H9 (cell line): ENCODE data around the gene PTK6. TPM values are rescaled to one million over a fixed set of nuclear protein-coding genes. Genes with fewer than 3 reads are reported as not detected.
A peak's percentile ranks its signal among the peaks of the same experiment; 100 is the strongest.

ENCODE experiments used
- DNase-seq: peaks from one replicate; pipeline ENCODE4 v3.0.0-alpha.2; 2017
- H2AFZ ChIP-seq: one replicate; pipeline ENCODE4 v1.6.1; 2013; ENCODE audit warnings: mild to moderate bottlenecking, low read length, control low read depth, moderate library complexity
- H2AK5ac ChIP-seq: 2 replicates; pipeline ENCODE4 v1.6.1; 2013; ENCODE audit warnings: low read length, control low read depth, mixed read lengths; ENCODE audit not compliant: insufficient read length
- H2BK120ac ChIP-seq: one replicate; pipeline ENCODE4 v1.6.1; 2013; ENCODE audit warnings: low read depth, mild to moderate bottlenecking, low read length, control low read depth, inconsistent platforms; ENCODE audit not compliant: poor library complexity, severe bottlenecking
- H2BK12ac ChIP-seq: 2 replicates; pipeline ENCODE4 v1.6.1; 2013; ENCODE audit warnings: low read length, control low read depth, mixed read lengths, low read depth; ENCODE audit not compliant: insufficient read length
- H2BK15ac ChIP-seq: 2 replicates; pipeline ENCODE4 v1.6.1; 2013; ENCODE audit warnings: low read depth, low read length, control low read depth
- H2BK20ac ChIP-seq: one replicate; pipeline ENCODE4 v1.6.1; 2013; ENCODE audit warnings: low read depth, mild to moderate bottlenecking, low read length, control low read depth, inconsistent platforms; ENCODE audit not compliant: poor library complexity, severe bottlenecking
- H2BK5ac ChIP-seq: 2 replicates; pipeline ENCODE4 v1.6.1; 2013; ENCODE audit warnings: low read length, control low read depth, mixed read lengths; ENCODE audit not compliant: insufficient read length
- H3K14ac ChIP-seq: 2 replicates; pipeline ENCODE4 v1.6.1; 2013; ENCODE audit warnings: low read length, control low read depth; ENCODE audit not compliant: insufficient read depth
- H3K18ac ChIP-seq: 2 replicates; pipeline ENCODE4 v1.6.1; 2013; ENCODE audit warnings: low read depth, mild to moderate bottlenecking, mixed read lengths, low read length, control low read depth; ENCODE audit not compliant: insufficient read length
- H3K23ac ChIP-seq: 2 replicates; pipeline ENCODE4 v1.6.1; 2013; ENCODE audit warnings: low read length, control low read depth, mixed read lengths, low read depth; ENCODE audit not compliant: insufficient read length
- H3K23me2 ChIP-seq: 2 replicates; pipeline ENCODE4 v1.6.1; 2013; ENCODE audit warnings: low read depth, mild to moderate bottlenecking, mixed read lengths, low read length, control low read depth; ENCODE audit not compliant: insufficient read length, poor library complexity, severe bottlenecking
- H3K27ac ChIP-seq: 2 replicates; pipeline ENCODE4 v1.5.1; 2013; ENCODE audit warnings: low read length, control low read depth, mixed read lengths, low read depth; ENCODE audit not compliant: insufficient read length
- H3K27me3 ChIP-seq: 2 replicates; pipeline ENCODE4 v1.6.1; 2013; ENCODE audit warnings: low read length, control low read depth, inconsistent platforms; ENCODE audit not compliant: insufficient read depth
- H3K4ac ChIP-seq: 2 replicates; pipeline ENCODE4 v1.6.1; 2013; ENCODE audit warnings: low read depth, mild to moderate bottlenecking, control low read depth, inconsistent platforms, low read length, moderate library complexity
- H3K4me1 ChIP-seq: 2 replicates; pipeline ENCODE4 v1.6.1; 2013; ENCODE audit warnings: low read length, control low read depth, inconsistent platforms; ENCODE audit not compliant: insufficient read depth
- H3K4me2 ChIP-seq: 2 replicates; pipeline ENCODE4 v1.6.1; 2013; ENCODE audit warnings: low read length, control low read depth, mixed read lengths; ENCODE audit not compliant: insufficient read length, insufficient read depth
- H3K56ac ChIP-seq: 2 replicates; pipeline ENCODE4 v1.6.1; 2013; ENCODE audit warnings: low read depth, mild to moderate bottlenecking, mixed read lengths, low read length, control low read depth; ENCODE audit not compliant: insufficient read length
- H3K79me1 ChIP-seq: 2 replicates; pipeline ENCODE4 v1.6.1; 2013; ENCODE audit warnings: low read depth, mild to moderate bottlenecking, moderate library complexity, low read length, control low read depth, inconsistent platforms; ENCODE audit not compliant: insufficient read depth, poor library complexity, severe bottlenecking
- H3K79me2 ChIP-seq: 2 replicates; pipeline ENCODE4 v1.6.1; 2013; ENCODE audit warnings: low read length, control low read depth, inconsistent platforms; ENCODE audit not compliant: insufficient read depth
- H3K9ac ChIP-seq: 2 replicates; pipeline ENCODE4 v1.6.1; 2013; ENCODE audit warnings: low read length, control low read depth, mixed read lengths; ENCODE audit not compliant: insufficient read length; ENCODE audit errors: extremely low read depth
- H3K9me3 ChIP-seq: one replicate; pipeline ENCODE4 v1.6.1; 2013; ENCODE audit warnings: low read depth, low read length, inconsistent platforms; ENCODE audit not compliant: control insufficient read depth
- H3T11ph ChIP-seq: one replicate; pipeline ENCODE4 v1.6.1; 2013; ENCODE audit warnings: mild to moderate bottlenecking, low read length, control low read depth, inconsistent platforms
- H4K20me1 ChIP-seq: one replicate; pipeline ENCODE4 v1.6.1; 2013; ENCODE audit not compliant: control insufficient read depth, insufficient read length, insufficient read depth
- H4K5ac ChIP-seq: 2 replicates; pipeline ENCODE4 v1.6.1; 2013; ENCODE audit warnings: low read depth, mild to moderate bottlenecking, mixed read lengths, low read length, control low read depth; ENCODE audit not compliant: insufficient read length
- H4K8ac ChIP-seq: replicated peaks from 2 replicates; pipeline ENCODE4 v1.6.1; 2013; ENCODE audit warnings: low read length, control low read depth, mixed read lengths, low read depth; ENCODE audit not compliant: insufficient read length
- H4K91ac ChIP-seq: 2 replicates; pipeline ENCODE4 v1.6.1; 2013; ENCODE audit warnings: low read depth, mild to moderate bottlenecking, moderate library complexity, mixed read lengths, low read length, control low read depth; ENCODE audit not compliant: insufficient read length
- H3K27ac Mint-ChIP-seq, 3 experiments: 2 replicates in 2 of 3; 3 replicates in 1 of 3; pipeline ENCODE4 v1.8.0; 2020 to 2021; ENCODE audit warnings: mixed read lengths in 3 of 3, mild to moderate bottlenecking in 1 of 3, moderate library complexity in 1 of 3
- H3K27me3 Mint-ChIP-seq: 2 replicates; pipeline ENCODE4 v1.8.0; 2021; ENCODE audit warnings: low read depth, mild to moderate bottlenecking, moderate library complexity, mixed read lengths
- H3K36me3 Mint-ChIP-seq, 3 experiments: 2 replicates in 2 of 3; 3 replicates in 1 of 3; pipeline ENCODE4 v1.8.0; 2020 to 2021; ENCODE audit warnings: low read depth in 3 of 3, mixed read lengths in 3 of 3; ENCODE audit not compliant: insufficient read depth in 1 of 3
- H3K4me1 Mint-ChIP-seq, 2 experiments: 2 replicates each; pipeline ENCODE4 v1.8.0; 2020; ENCODE audit warnings: mixed read lengths in 2 of 2
- H3K4me3 Mint-ChIP-seq, 2 experiments: 2 replicates in 1 of 2; 3 replicates in 1 of 2; pipeline ENCODE4 v1.8.0; 2020 to 2021; ENCODE audit warnings: mild to moderate bottlenecking in 2 of 2, mixed read lengths in 2 of 2, moderate library complexity in 1 of 2
- H3K9me3 Mint-ChIP-seq, 2 experiments: 2 replicates in 1 of 2; 3 replicates in 1 of 2; pipeline ENCODE4 v1.8.0; 2020; ENCODE audit warnings: mild to moderate bottlenecking in 2 of 2, mixed read lengths in 2 of 2, moderate library complexity in 1 of 2
- CTCF ChIP-seq: fragments of 200-600 bp; sonication (generic); conservative IDR thresholded peaks from 3 replicates; pipeline ENCODE4 v1.8.0; 2021; ENCODE audit warnings: antibody characterized with exemption, mild to moderate bottlenecking
- WGBS: extraction: QIAGEN DNeasy Blood & Tissue Kit; methylation state at CpG from one replicate; pipeline ENCODE4 v1.1.7; 2013; ENCODE audit warnings: missing lambda C conversion rate, low lambda C conversion rate, mixed read lengths; ENCODE audit not compliant: insufficient read length; ENCODE audit errors: extremely low coverage; 5-methylcytosine and 5-hydroxymethylcytosine counted together
- total RNA-seq: library from RNA; stranded (reverse); gene quantifications from 2 replicates; pipeline ENCODE4 v1.2.1, GENCODE V29; 2021

Gene PTK6
- total RNA-seq, 1 experiment from 2014 or later = 0.46 TPM

DNA sequence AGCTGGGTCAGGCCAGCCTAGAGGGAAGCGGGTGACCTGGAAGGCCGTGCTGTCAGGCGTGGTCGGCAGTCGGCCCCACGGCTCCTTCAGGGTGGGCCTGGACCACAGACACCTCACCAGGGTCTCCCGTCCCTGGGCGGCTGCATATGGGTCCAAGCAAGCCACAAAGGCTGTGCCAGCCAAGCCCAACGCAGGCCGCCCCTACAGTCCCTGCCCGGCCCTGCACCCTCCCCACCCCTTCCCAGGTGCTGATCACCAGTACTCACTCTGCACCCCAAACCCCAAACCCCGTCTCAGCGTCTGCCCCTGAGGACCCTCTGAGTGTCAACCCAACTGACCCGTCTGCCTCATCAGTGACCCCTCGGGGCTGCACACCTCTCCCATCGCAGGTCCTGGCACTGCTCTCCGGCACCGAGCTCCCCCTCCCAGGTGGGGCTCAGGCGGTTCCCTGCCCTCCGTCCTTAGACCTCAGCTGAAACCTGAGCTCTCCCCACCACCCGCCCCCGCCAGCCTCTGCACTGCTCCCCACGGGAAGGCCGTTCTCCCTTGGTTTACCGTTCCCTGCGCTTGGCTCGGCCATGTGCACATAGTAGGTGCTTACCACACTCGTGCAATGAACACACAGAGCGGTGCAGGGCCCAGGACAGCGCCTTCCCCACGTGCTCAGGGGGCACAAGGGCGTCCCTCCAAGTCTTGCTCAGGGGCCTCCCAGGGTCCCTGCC, 18.1 kb downstream of the PTK6 start:
- H4K20me1 ChIP-seq = no peaks in the 10 kb centered on the region
- peaks cover 2 to 25% of the 10 kb centered on the region in 2 experiments; a peak in 2 of 4 replicates for H3K4me1 Mint-ChIP-seq
- H3K36me3 Mint-ChIP-seq = peaks cover 16 to 50% (median 22%) of the 10 kb centered on the region in 3 experiments; a peak in 6 of 7 replicates
- no peak overlapping the region for H2BK20ac ChIP-seq
- H3K79me1 ChIP-seq = peaks cover 4% of the 10 kb centered on the region
- no CpG with 5 or more reads among the region's 32 CpGs for WGBS
- H3K4ac ChIP-seq = no peak overlapping the region
- H2AFZ ChIP-seq = no peak overlapping the region
- no peak overlapping the region for H2BK120ac ChIP-seq
- H3K4me3 Mint-ChIP-seq = peak overlapping the region; percentile 63 to 85
- no peaks in the 10 kb centered on the region for H3K27me3 ChIP-seq
- no peak overlapping the region for H2BK15ac ChIP-seq
- H4K5ac ChIP-seq = peak overlapping the region; percentile 64
- H2BK12ac ChIP-seq = no peak overlapping the region
- no peak overlapping the region for H2AK5ac ChIP-seq
- no peak overlapping the region for H3T11ph ChIP-seq
- H3K9me3 Mint-ChIP-seq = peaks cover 7 to 21% of the 10 kb centered on the region in 2 experiments; a peak in 4 of 5 replicates
- H3K23me2 ChIP-seq = peaks cover 10% of the 10 kb centered on the region
- peak; percentile 41 for DNase-seq
- H4K8ac ChIP-seq = no peak overlapping the region
- H3K9ac ChIP-seq = no peak overlapping the region
- H3K27ac Mint-ChIP-seq = no peak overlapping the region
- no peak overlapping the region for H2BK5ac ChIP-seq
- H3K27ac ChIP-seq = no peak overlapping the region
- no peak overlapping the region for H3K56ac ChIP-seq
- H3K27me3 Mint-ChIP-seq = peaks cover 19% of the 10 kb centered on the region
- H3K4me2 ChIP-seq = peak overlapping the region; percentile 72
- no peak overlapping the region for H3K23ac ChIP-seq
- TF ChIP-seq CTCF = peak; percentile 10; the same call in 1 of the 3 replicates
- no peak overlapping the region for H4K91ac ChIP-seq
- no peaks in the 10 kb centered on the region for H3K9me3 ChIP-seq
- H3K4me1 ChIP-seq = no peaks in the 10 kb centered on the region; the same call in 1 of the 2 replicates
- peak overlapping the region; percentile 39 for H3K18ac ChIP-seq
- peak overlapping the region; percentile 78 for H3K14ac ChIP-seq
- H3K79me2 ChIP-seq = no peaks in the 10 kb centered on the region; the same call in 1 of the 2 replicates
